Sigmoid colon (tissue), 7 donors: ENCODE measurements around the gene SPAM1. TPM values are rescaled to one million over a fixed set of nuclear protein-coding genes. Genes with fewer than 3 reads are reported as not detected.

Experiments
- DNase-seq: peaks from one replicate; pipeline ENCODE4 v3.0.0-alpha.2; 2019
- H3K27ac ChIP-seq, 4 donors: fragments of 200-600 bp; sonication (generic); one replicate each; pipeline ENCODE4 v1.5.1; 2016 to 2019; ENCODE audit warnings: mild to moderate bottlenecking in 1 of 4
- H3K27me3 ChIP-seq, 3 donors: fragments of 200-600 bp; sonication (generic); one replicate each; pipeline ENCODE4 v1.5.1; 2019; ENCODE audit warnings: mild to moderate bottlenecking in 1 of 3
- H3K36me3 ChIP-seq, 4 donors: fragments of 200-600 bp; sonication (generic); one replicate each; pipeline ENCODE4 v1.5.1; 2016 to 2019
- H3K4me1 ChIP-seq, 4 donors: fragments of 200-600 bp; sonication (generic); one replicate each; pipeline ENCODE4 v1.5.1; 2017 to 2019
- H3K4me3 ChIP-seq, 4 donors: fragments of 200-600 bp; sonication (generic); one replicate each; pipeline ENCODE4 v1.5.1; 2017 to 2019; ENCODE audit warnings: mild to moderate bottlenecking in 2 of 4, moderate library complexity in 1 of 4
- H3K9me3 ChIP-seq, 4 donors: fragments of 200-600 bp in 3 of 4; sonication (generic) in 3 of 4; one replicate each; pipeline versions ENCODE4 v1.5.1 to v1.6.1; 2013 to 2019
- EP300 ChIP-seq, 4 donors: sonication (generic); formaldehyde crosslinking; IDR thresholded peaks; one replicate each; pipeline ENCODE4 v1.6.1; 2017; ENCODE audit warnings: antibody characterized with exemption in 4 of 4
- POLR2A ChIP-seq, 2 donors: fragments of 450-650 bp; IDR thresholded peaks; one replicate each; pipeline ENCODE4 v1.6.1; 2016; ENCODE audit warnings: antibody characterized with exemption in 2 of 2, mild to moderate bottlenecking in 2 of 2, moderate library complexity in 2 of 2
- POLR2AphosphoS5 ChIP-seq, 4 donors: sonication (generic); formaldehyde crosslinking; IDR thresholded peaks; one replicate each; pipeline ENCODE4 v1.6.1; 2017; ENCODE audit warnings: antibody characterized with exemption in 4 of 4
- WGBS, 2 donors: extraction: QIAGEN DNeasy Blood & Tissue Kit; methylation state at CpG; one replicate each; pipeline ENCODE4 v1.1.7; 2013; 5-methylcytosine and 5-hydroxymethylcytosine counted together
- intact Hi-C: fragments of 100-400 bp; cut with DNase I; formaldehyde crosslinking; loops from one replicate; pipeline ENCODE4 v1.15.1; 2023
- polyA plus RNA-seq, 3 donors: library from polyadenylated mRNA; stranded (reverse); fragments of 200-250 nt; gene quantifications; one replicate each; pipeline ENCODE4 v1.2.3, GENCODE V29; 2013
- total RNA-seq, 4 donors: library from RNA; depleted of rRNA; stranded (reverse); fragments of >200 nt; gene quantifications; one replicate each; pipeline ENCODE4 v1.1.0, GENCODE V29; 2016
- TF ChIP-seq, protein P1 (sequence below), 4 experiments: fragments of 450-650 bp in 3 of 4; fragments of 200-600 bp in 1 of 4; IDR thresholded peaks; one replicate each; pipeline ENCODE4 v1.5.1; 2016 to 2019; ENCODE audit warnings: antibody characterized with exemption in 4 of 4, mild to moderate bottlenecking in 3 of 4, moderate library complexity in 2 of 4
- donor health status: healthy with polysubstance abuse.
- donor health status: Bipolar disorder and iron deficiency.
- donor health status: healthy.

SPAM1 gene
- total and polyA plus RNA-seq, 7 donors, result not detected

GRCh38 chr7:123916240-123916724 lies 8.8 kb upstream of the SPAM1 start:
- intact Hi-C loops, result no loop called here
- Histone ChIP-seq H3K27me3 (no peaks in the 10 kb centered on the region), H3K36me3 (no peaks in the 10 kb centered on the region), H3K4me1 (no peaks in the 10 kb centered on the region), H3K9me3 (no peaks in the 10 kb centered on the region), H3K27ac (no peak overlapping the region), H3K4me3 (no peak overlapping the region)
- 5 to 32% methylated on average over 2 of the region's 2 CpGs for WGBS, 2 donors
- TF ChIP-seq EP300 (IDR thresholded peaks at IDR 0.05) (no peak), POLR2AphosphoS5 (IDR thresholded peaks at IDR 0.05) (no peak), POLR2A (IDR thresholded peaks at IDR 0.05) (no peak)
- DNase-seq, result no peak

GRCh38 chr7:123917878-123918277 lies 7.2 kb upstream of the SPAM1 start:
- no peak overlapping the region for H3K27ac ChIP-seq
- H3K27me3 ChIP-seq, result no peaks in the 10 kb centered on the region
- TF ChIP-seq, protein P1, sequence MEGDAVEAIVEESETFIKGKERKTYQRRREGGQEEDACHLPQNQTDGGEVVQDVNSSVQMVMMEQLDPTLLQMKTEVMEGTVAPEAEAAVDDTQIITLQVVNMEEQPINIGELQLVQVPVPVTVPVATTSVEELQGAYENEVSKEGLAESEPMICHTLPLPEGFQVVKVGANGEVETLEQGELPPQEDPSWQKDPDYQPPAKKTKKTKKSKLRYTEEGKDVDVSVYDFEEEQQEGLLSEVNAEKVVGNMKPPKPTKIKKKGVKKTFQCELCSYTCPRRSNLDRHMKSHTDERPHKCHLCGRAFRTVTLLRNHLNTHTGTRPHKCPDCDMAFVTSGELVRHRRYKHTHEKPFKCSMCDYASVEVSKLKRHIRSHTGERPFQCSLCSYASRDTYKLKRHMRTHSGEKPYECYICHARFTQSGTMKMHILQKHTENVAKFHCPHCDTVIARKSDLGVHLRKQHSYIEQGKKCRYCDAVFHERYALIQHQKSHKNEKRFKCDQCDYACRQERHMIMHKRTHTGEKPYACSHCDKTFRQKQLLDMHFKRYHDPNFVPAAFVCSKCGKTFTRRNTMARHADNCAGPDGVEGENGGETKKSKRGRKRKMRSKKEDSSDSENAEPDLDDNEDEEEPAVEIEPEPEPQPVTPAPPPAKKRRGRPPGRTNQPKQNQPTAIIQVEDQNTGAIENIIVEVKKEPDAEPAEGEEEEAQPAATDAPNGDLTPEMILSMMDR (IDR thresholded peaks at IDR 0.05), result no peak
- no peak for TF ChIP-seq EP300 (IDR thresholded peaks at IDR 0.05)
- TF ChIP-seq POLR2AphosphoS5 (IDR thresholded peaks at IDR 0.05), result no peak
- no peak for TF ChIP-seq POLR2A (IDR thresholded peaks at IDR 0.05)
- WGBS, 2 donors, result 96 to 97% methylated on average over 12 of the region's 12 CpGs
- H3K36me3 ChIP-seq, result no peaks in the 10 kb centered on the region
- no peaks in the 10 kb centered on the region for H3K4me1 ChIP-seq
- H3K4me3 ChIP-seq, result no peak overlapping the region
- intact Hi-C loops, result no loop called here
- no peaks in the 10 kb centered on the region for H3K9me3 ChIP-seq
- no peak for DNase-seq

DNA sequence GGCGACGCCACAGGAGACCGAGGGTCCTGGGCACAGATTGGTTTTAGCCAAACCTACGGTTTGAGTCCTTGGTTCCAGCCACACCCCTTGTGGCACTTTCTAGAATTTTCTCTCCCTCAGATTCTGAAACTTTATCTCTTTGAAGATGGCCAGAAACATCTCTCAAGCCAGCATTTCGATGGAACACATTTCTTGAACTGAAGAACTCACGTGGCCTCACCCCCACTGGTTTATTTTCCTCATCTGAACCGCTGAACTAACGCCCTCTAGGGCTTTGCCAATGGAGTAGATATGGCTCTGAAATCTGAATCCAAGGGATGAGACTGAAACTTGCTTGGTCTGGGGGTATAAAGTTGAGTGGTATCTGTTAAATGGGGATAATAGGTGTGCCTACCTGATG lies 6.7 kb upstream of the SPAM1 start:
- H3K4me1 ChIP-seq, result no peaks in the 10 kb centered on the region
- WGBS, 2 donors, result 93 to 95% methylated on average over 8 of the region's 8 CpGs
- no peaks in the 10 kb centered on the region for H3K9me3 ChIP-seq
- H3K27me3 ChIP-seq, result no peaks in the 10 kb centered on the region
- intact Hi-C loops, result no loop called here
- H3K4me3 ChIP-seq, result no peak overlapping the region
- TF ChIP-seq, protein P1 (IDR thresholded peaks at IDR 0.05), result no peak
- TF ChIP-seq EP300 (IDR thresholded peaks at IDR 0.05) (no peak), POLR2AphosphoS5 (IDR thresholded peaks at IDR 0.05) (no peak), POLR2A (IDR thresholded peaks at IDR 0.05) (no peak)
- no peak overlapping the region for H3K27ac ChIP-seq
- no peaks in the 10 kb centered on the region for H3K36me3 ChIP-seq
- no peak for DNase-seq

- 92 to 95% methylated on average over 4 of the region's 4 CpGs for WGBS, 2 donors
- no peak for DNase-seq
- Histone ChIP-seq H3K4me3 (no peak overlapping the region), H3K36me3 (no peaks in the 10 kb centered on the region), H3K4me1 (no peaks in the 10 kb centered on the region), H3K27ac (no peak overlapping the region), H3K9me3 (no peaks in the 10 kb centered on the region), H3K27me3 (no peaks in the 10 kb centered on the region)
- intact Hi-C loops, result no loop called here
- TF ChIP-seq EP300 (IDR thresholded peaks at IDR 0.05), result no peak
- TF ChIP-seq POLR2A (IDR thresholded peaks at IDR 0.05), result no peak
- TF ChIP-seq, protein P1 (IDR thresholded peaks at IDR 0.05), result no peak
Observed at GRCh38 chr7:123923599-123923998, 1.4 kb upstream of the SPAM1 start.

- Histone ChIP-seq H3K27ac (no peak overlapping the region), H3K36me3 (no peaks in the 10 kb centered on the region), H3K4me1 (no peaks in the 10 kb centered on the region), H3K27me3 (no peaks in the 10 kb centered on the region), H3K4me3 (no peak overlapping the region), H3K9me3 (no peaks in the 10 kb centered on the region)
- no peak for DNase-seq
- TF ChIP-seq POLR2AphosphoS5 (IDR thresholded peaks at IDR 0.05), result no peak
- no peak for TF ChIP-seq EP300 (IDR thresholded peaks at IDR 0.05)
- TF ChIP-seq POLR2A (IDR thresholded peaks at IDR 0.05), result no peak
- intact Hi-C loops, result no loop called here
Observed at GRCh38 chr7:123929107-123929506, 4.1 kb downstream of the SPAM1 start.

- TF ChIP-seq EP300 (IDR thresholded peaks at IDR 0.05) (no peak), POLR2A (IDR thresholded peaks at IDR 0.05) (no peak)
- DNase-seq, result no peak
- no peak overlapping the region for H3K27ac ChIP-seq
- H3K9me3 ChIP-seq, result no peaks in the 10 kb centered on the region
- WGBS, 2 donors, result 53 to 73% methylated on average over 2 of the region's 2 CpGs
- intact Hi-C loops, result no loop called here
- no peaks in the 10 kb centered on the region for H3K36me3 ChIP-seq
- no peaks in the 10 kb centered on the region for H3K4me1 ChIP-seq
- no peaks in the 10 kb centered on the region for H3K27me3 ChIP-seq
- H3K4me3 ChIP-seq, result no peak overlapping the region
Observed at GRCh38 chr7:123929655-123930054, 4.6 kb downstream of the SPAM1 start.
